HG03139 (cell line): ENCODE data around the gene CPE.
"Not testable (repeated sequence)": the region's sequence is repeated elsewhere in the genome, so short reads cannot be mapped to it uniquely, and the experiment has no call there.

Experiments
- ATAC-seq: cut with Tn5 transposase; IDR thresholded peaks from one replicate; pipeline ENCODE4 v1.9.1; 2021; ENCODE audit not compliant: unreplicated experiment

CPE gene

GRCh38 chr4:165378745-165379677, at the start of gene CPE:
Gene CPE (plus strand): TSS chr4:165379008. CDS start chr4:165379222, 214 bp downstream.
- peak; percentile 92 for ATAC-seq

GRCh38 chr4:165330071-165330470, 48.7 kb upstream of the CPE start:
- ATAC-seq, result no peak

- no peak for ATAC-seq
Measured at GRCh38 chr4:165330666-165331065, 48.1 kb upstream of the CPE start.

GRCh38 chr4:165331359-165331758, 47.4 kb upstream of the CPE start:
- no peak for ATAC-seq

- ATAC-seq, result no peak
Measured at GRCh38 chr4:165331823-165332222, 47.0 kb upstream of the CPE start.

- no peak for ATAC-seq
Measured at GRCh38 chr4:165332502-165332901, 46.3 kb upstream of the CPE start.

- ATAC-seq, result no peak
Measured at GRCh38 chr4:165335163-165335703, 43.6 kb upstream of the CPE start.

GRCh38 chr4:165336743-165337142, 42.1 kb upstream of the CPE start:
- no peak for ATAC-seq

- not testable (repeated sequence) for ATAC-seq
Measured at GRCh38 chr4:165342340-165342739, 36.5 kb upstream of the CPE start.

GRCh38 chr4:165343353-165344191, 35.2 kb upstream of the CPE start:
- no peak for ATAC-seq

GRCh38 chr4:165345666-165346417, 33.0 kb upstream of the CPE start:
- no peak for ATAC-seq

GRCh38 chr4:165347647-165348569, 30.9 kb upstream of the CPE start:
- no peak for ATAC-seq

- ATAC-seq, result no peak
Measured at GRCh38 chr4:165351359-165352130, 27.3 kb upstream of the CPE start.

GRCh38 chr4:165355900-165356300, 22.9 kb upstream of the CPE start:
- ATAC-seq, result no peak

GRCh38 chr4:165359506-165359905, 19.3 kb upstream of the CPE start:
- ATAC-seq, result no peak

- ATAC-seq, result no peak
Measured at GRCh38 chr4:165360041-165360695, 18.6 kb upstream of the CPE start.

GRCh38 chr4:165360985-165361670, 17.7 kb upstream of the CPE start:
- ATAC-seq, result no peak

- no peak for ATAC-seq
Measured at GRCh38 chr4:165361810-165362209, 17.0 kb upstream of the CPE start.
